ENCODE results near the gene CHAC1. TPM values are rescaled to one million over a fixed set of nuclear protein-coding genes. Genes with fewer than 3 reads are reported as not detected.

Gene CHAC1
- total RNA-seq, 1 experiment from 2014 or later, result 49.4 TPM

- CTCF ChIA-PET, result interaction anchor here (0.7 to 6.1 kb wide), 4 partner anchors 8 to 21 kb away, joined by 3 to 48 read pairs (median 12); no protein-coding TSS in a partner anchor
- Mint-ChIP-seq H3K27ac (ENCODE audit: low read depth, unreplicated experiment) (no peak overlapping the region), H3K27me3 (ENCODE audit: insufficient read depth, unreplicated experiment) (peaks cover 51% of the 10 kb centered on the region), H3K36me3 (ENCODE audit: insufficient read depth, unreplicated experiment) (no peaks in the 10 kb centered on the region), H3K4me3 (ENCODE audit: unreplicated experiment) (peak overlapping the region; percentile 56), H3K4me1 (ENCODE audit: insufficient read depth, unreplicated experiment) (peaks cover 13% of the 10 kb centered on the region), H3K9me3 (ENCODE audit: unreplicated experiment) (no peaks in the 10 kb centered on the region)
- TF ChIP-seq, protein P1, sequence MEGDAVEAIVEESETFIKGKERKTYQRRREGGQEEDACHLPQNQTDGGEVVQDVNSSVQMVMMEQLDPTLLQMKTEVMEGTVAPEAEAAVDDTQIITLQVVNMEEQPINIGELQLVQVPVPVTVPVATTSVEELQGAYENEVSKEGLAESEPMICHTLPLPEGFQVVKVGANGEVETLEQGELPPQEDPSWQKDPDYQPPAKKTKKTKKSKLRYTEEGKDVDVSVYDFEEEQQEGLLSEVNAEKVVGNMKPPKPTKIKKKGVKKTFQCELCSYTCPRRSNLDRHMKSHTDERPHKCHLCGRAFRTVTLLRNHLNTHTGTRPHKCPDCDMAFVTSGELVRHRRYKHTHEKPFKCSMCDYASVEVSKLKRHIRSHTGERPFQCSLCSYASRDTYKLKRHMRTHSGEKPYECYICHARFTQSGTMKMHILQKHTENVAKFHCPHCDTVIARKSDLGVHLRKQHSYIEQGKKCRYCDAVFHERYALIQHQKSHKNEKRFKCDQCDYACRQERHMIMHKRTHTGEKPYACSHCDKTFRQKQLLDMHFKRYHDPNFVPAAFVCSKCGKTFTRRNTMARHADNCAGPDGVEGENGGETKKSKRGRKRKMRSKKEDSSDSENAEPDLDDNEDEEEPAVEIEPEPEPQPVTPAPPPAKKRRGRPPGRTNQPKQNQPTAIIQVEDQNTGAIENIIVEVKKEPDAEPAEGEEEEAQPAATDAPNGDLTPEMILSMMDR (IDR thresholded peaks at IDR 0.05; ENCODE audit: unreplicated experiment), result no peak
- intact Hi-C loops (cut with micrococcal nuclease), result no loop called here
- POLR2A ChIA-PET, result interaction anchor here (1.1 to 1.2 kb wide), 2 partner anchors 16 to 36 kb away, joined by 3 to 4 read pairs; no protein-coding TSS in a partner anchor
- BruUV-seq (replicated peaks), result no TSS peak
- no peak for DNase-seq (ENCODE audit: unreplicated experiment)
Measured at GRCh38 chr15:40927495-40927872, 25.8 kb upstream of the CHAC1 start.

- BruUV-seq (replicated peaks), result no TSS peak
Measured at GRCh38 chr15:40927873-40928806, 25.1 kb upstream of the CHAC1 start.

DNA sequence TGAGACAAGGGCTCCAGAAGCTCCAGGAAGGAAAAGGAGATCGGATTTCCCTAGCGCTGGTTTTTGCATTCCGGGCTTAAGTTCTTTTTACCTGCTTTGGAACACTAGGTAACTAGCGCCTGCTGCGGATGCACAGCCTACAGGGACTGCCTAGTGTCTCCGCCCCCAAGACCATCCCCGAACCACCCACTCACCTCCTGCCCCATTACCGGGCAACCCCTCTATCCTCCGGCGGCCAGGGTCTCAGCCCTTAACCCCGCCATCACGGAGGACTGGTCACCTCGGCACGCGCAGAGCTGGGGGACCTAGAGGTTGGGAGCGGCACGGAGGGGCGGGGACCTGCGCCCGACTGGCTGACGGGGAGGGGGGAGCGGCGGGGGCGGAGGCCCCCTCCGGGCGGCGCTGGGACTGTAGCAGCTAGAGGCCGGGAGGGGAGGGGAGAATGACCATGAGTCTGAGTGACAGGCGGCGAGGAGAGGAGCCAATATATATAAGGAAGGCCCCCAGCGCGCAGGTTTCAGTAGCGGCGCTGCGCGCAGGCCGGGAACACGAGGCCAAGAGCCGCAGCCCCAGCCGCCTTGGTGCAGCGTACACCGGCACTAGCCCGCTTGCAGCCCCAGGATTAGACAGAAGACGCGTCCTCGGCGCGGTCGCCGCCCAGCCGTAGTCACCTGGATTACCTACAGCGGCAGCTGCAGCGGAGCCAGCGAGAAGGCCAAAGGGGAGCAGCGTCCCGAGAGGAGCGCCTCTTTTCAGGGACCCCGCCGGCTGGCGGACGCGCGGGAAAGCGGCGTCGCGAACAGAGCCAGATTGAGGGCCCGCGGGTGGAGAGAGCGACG is 24.2 kb upstream of the CHAC1 start, which contains the start of gene DLL4:
TSS of gene DLL4 (plus strand) at position 520 of the 839 bp plus-strand sequence. CDS start 329 bp downstream, outside the sequence.
- BruUV-seq (replicated peaks), result no TSS peak
- POLR2A ChIA-PET, result interaction anchor here (0.7 to 2.4 kb wide), 7 partner anchors 12 to 354 kb away, joined by 3 to 7 read pairs (median 3); partner anchors contain the start of gene CHAC1
- TF ChIP-seq, protein P1 (IDR thresholded peaks at IDR 0.05; ENCODE audit: unreplicated experiment), result no peak

More at GRCh38 chr15:40927873-40928806, 25.1 kb upstream of the CHAC1 start:
- no peaks in the 10 kb centered on the region for H3K9me3 Mint-ChIP-seq (ENCODE audit: unreplicated experiment)
- peak overlapping the region; percentile 72 for H3K4me3 Mint-ChIP-seq (ENCODE audit: unreplicated experiment)
- H3K27ac Mint-ChIP-seq (ENCODE audit: low read depth, unreplicated experiment), result no peak overlapping the region
- H3K4me1 Mint-ChIP-seq (ENCODE audit: insufficient read depth, unreplicated experiment), result peaks cover 13% of the 10 kb centered on the region
- POLR2A ChIA-PET, result interaction anchor here (1.1 to 1.7 kb wide), 5 partner anchors 17 to 355 kb away, joined by 3 to 5 read pairs (median 3); no protein-coding TSS in a partner anchor
- no peaks in the 10 kb centered on the region for H3K36me3 Mint-ChIP-seq (ENCODE audit: insufficient read depth, unreplicated experiment)
- CTCF ChIA-PET, result interaction anchor here (0.7 to 6.1 kb wide), 6 partner anchors 8 to 501 kb away, joined by 3 to 48 read pairs (median 4); no protein-coding TSS in a partner anchor
- no peak for DNase-seq (ENCODE audit: unreplicated experiment)
- intact Hi-C loops (cut with micrococcal nuclease), result no loop called here
- TF ChIP-seq, protein P1 (IDR thresholded peaks at IDR 0.05; ENCODE audit: unreplicated experiment), result no peak
- H3K27me3 Mint-ChIP-seq (ENCODE audit: insufficient read depth, unreplicated experiment), result peaks cover 51% of the 10 kb centered on the region

More for the DNA sequence above, 24.2 kb upstream of the CHAC1 start, which contains the start of gene DLL4:
- intact Hi-C loops (cut with micrococcal nuclease), result no loop called here
- Mint-ChIP-seq H3K27ac (ENCODE audit: low read depth, unreplicated experiment) (no peak within 1 kb of the TSS), H3K27me3 (ENCODE audit: insufficient read depth, unreplicated experiment) (peaks cover 51% of the 10 kb centered on the region), H3K4me1 (ENCODE audit: insufficient read depth, unreplicated experiment) (peaks cover 13% of the 10 kb centered on the region), H3K4me3 (ENCODE audit: unreplicated experiment) (peak within 1 kb of the TSS; percentile 72), H3K36me3 (ENCODE audit: insufficient read depth, unreplicated experiment) (no peaks in the 10 kb centered on the region), H3K9me3 (ENCODE audit: unreplicated experiment) (no peaks in the 10 kb centered on the region)
- CTCF ChIA-PET, result interaction anchor here (1.1 to 6.1 kb wide), 6 partner anchors 9 to 71 kb away, joined by 3 to 48 read pairs (median 5); no protein-coding TSS in a partner anchor
- DNase-seq (ENCODE audit: unreplicated experiment), result peak; percentile 57

All from MCF 10A (cell line).